ENCODE results near the gene ATP4A.

The ATP4A gene

DNA sequence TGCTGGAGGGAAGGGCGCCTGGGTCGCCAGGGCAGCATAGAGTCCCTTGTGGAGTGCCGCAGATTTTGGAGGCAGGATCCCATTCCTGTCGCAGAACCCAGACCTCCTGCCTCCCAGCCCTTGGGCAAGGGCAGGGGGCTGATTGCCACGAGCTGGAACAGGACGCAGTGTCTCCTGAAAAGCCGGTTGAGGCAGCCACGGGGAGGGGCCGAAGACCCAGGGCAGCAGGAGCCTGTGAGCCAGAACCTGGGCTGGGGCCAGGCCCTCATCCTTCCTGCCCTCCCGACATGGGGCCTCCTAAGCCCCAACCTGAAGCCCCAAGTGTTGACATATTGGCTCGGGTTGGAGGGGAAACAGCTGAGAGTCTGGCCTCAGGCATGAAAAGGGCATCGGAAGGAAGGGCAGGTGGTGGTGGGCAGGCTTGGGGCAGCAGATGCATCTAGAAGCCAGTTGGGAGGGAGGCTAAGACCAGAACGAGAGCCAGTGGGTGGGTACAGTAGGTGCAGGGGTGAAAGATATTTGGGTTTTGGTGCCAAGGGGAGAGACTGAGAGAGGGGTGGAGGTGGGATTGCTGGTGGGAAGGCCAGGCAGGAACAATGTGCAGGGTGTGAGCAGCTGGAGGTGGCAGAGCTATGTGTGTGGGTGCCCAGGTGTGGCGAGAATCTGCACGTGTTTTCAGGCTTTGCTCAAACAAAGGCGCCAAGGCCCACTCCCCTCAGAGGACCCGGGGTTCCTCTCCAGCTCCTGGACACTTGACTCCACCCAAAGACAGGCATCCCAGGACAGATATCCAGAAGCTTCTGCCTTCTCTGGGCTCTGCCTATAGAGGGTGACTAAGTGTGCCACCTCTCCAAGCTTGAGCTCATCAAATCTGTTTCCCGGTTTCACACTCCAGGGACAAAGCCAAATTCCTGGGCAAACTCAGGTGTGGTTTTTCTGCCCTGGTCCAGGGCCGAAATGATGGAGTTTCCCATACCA is 33.9 kb downstream of the ATP4A start:
- H3F3A ChIP-seq (ENCODE audit: low read depth), result no peaks in the 10 kb centered on the region
- H3K36me3 ChIP-seq (ENCODE audit: insufficient read depth, low read length), result no peaks in the 10 kb centered on the region
- no peak overlapping the region for H3K4me3 ChIP-seq (ENCODE audit: low read length, poor library complexity, severe bottlenecking)
- H4K20me1 ChIP-seq (ENCODE audit: insufficient read depth, low read length, poor library complexity, severe bottlenecking), result no peaks in the 10 kb centered on the region
- no peaks in the 10 kb centered on the region for H3K4me1 ChIP-seq (ENCODE audit: insufficient read depth, low read length, poor library complexity, severe bottlenecking)
- TF ChIP-seq EZH2phosphoT487 (IDR thresholded peaks at IDR 0.05; ENCODE audit: borderline replicate concordance), result no peak
- no peak for TF ChIP-seq CTCF (conservative IDR thresholded peaks at IDR 0.05; ENCODE audit: low read length)
- H3K4me2 ChIP-seq (ENCODE audit: low read depth, low read length, poor library complexity, severe bottlenecking), result no peak overlapping the region
- no peak overlapping the region for H2AFZ ChIP-seq (ENCODE audit: low read length)
- H3K9me3 ChIP-seq (ENCODE audit: insufficient read depth, low read depth, low read length), result no peaks in the 10 kb centered on the region
- no peaks in the 10 kb centered on the region for H3K9me2 ChIP-seq (replicated peaks; ENCODE audit: low read depth, low read length)
- no peaks in the 10 kb centered on the region for H3K27me3 ChIP-seq (ENCODE audit: insufficient read depth, low read length, poor library complexity, severe bottlenecking)
- no peak overlapping the region for H3K9ac ChIP-seq (ENCODE audit: low read depth, low read length, poor library complexity, severe bottlenecking)
- no peaks in the 10 kb centered on the region for H3K79me2 ChIP-seq (ENCODE audit: insufficient read depth, low read length)

DNA sequence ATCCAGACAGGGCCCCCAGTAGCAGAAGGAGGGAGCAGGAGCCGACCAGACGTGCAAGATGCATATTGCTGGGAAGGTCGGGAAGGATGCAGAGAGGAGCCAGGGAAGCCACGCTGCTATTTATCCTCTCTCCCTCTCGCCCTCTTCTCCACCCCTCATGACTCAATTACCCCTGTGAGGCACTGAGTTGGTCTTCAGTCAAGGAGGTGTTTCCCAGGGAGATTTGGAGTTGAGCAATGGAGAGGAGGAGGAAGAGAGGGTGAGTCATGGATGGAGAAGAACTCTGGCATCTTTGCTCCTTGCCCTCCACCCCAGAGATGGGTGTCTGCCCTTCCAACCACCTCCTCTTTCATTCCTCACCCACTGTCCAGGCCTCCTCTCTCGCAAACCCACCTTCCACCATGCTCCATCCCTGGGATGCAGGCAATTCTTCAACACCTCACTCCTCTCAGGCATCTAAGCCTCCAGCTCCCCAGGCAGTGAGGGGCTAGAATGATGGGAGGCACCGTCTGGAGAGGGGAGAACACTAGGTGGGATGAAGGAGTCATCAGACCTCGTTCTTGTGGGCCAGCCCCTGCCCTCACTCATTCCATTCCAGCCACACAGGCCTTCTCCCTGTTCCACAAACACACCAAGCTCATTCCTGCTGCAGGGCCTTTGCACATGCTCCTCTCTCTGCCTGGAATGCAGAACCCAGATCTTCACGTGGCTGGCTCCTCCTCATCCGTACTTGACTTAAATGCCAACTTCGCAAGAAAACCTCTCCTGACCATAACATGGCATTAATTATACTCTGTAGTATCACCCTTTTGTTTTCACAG is 35.0 kb downstream of the ATP4A start, which contains the start of gene SBSN:
SBSN (minus strand) TSS at position 94 of the 821 bp plus-strand sequence; CDS start at position 64, 30 bp downstream.
- no peaks in the 10 kb centered on the region for H4K20me1 ChIP-seq (ENCODE audit: insufficient read depth, low read length, poor library complexity, severe bottlenecking)
- H3K36me3 ChIP-seq (ENCODE audit: insufficient read depth, low read length), result no peaks in the 10 kb centered on the region
- H2AFZ ChIP-seq (ENCODE audit: low read length), result no peak within 1 kb of the TSS
- no peak within 1 kb of the TSS for H3K9ac ChIP-seq (ENCODE audit: low read depth, low read length, poor library complexity, severe bottlenecking)
- no peaks in the 10 kb centered on the region for H3K9me3 ChIP-seq (ENCODE audit: insufficient read depth, low read depth, low read length)
- no peaks in the 10 kb centered on the region for H3K27me3 ChIP-seq (ENCODE audit: insufficient read depth, low read length, poor library complexity, severe bottlenecking)
- H3K9me2 ChIP-seq (replicated peaks; ENCODE audit: low read depth, low read length), result no peaks in the 10 kb centered on the region
- H3F3A ChIP-seq (ENCODE audit: low read depth), result no peaks in the 10 kb centered on the region
- TF ChIP-seq EZH2phosphoT487 (IDR thresholded peaks at IDR 0.05; ENCODE audit: borderline replicate concordance) (no peak), CTCF (conservative IDR thresholded peaks at IDR 0.05; ENCODE audit: low read length) (no peak)
- no peaks in the 10 kb centered on the region for H3K79me2 ChIP-seq (ENCODE audit: insufficient read depth, low read length)
- no peaks in the 10 kb centered on the region for H3K4me1 ChIP-seq (ENCODE audit: insufficient read depth, low read length, poor library complexity, severe bottlenecking)
- no peak within 1 kb of the TSS for H3K4me2 ChIP-seq (ENCODE audit: low read depth, low read length, poor library complexity, severe bottlenecking)
- no peak within 1 kb of the TSS for H3K4me3 ChIP-seq (ENCODE audit: low read length, poor library complexity, severe bottlenecking)

GRCh38 chr19:35525873-35526272 is 37.6 kb downstream of the ATP4A start:
- TF ChIP-seq CTCF (conservative IDR thresholded peaks at IDR 0.05; ENCODE audit: low read length), result no peak
- H3K4me1 ChIP-seq (ENCODE audit: insufficient read depth, low read length, poor library complexity, severe bottlenecking), result no peaks in the 10 kb centered on the region

More at GRCh38 chr19:35525873-35526272, 37.6 kb downstream of the ATP4A start:
- Histone ChIP-seq H3K27me3 (ENCODE audit: insufficient read depth, low read length, poor library complexity, severe bottlenecking) (no peaks in the 10 kb centered on the region), H3K9ac (ENCODE audit: low read depth, low read length, poor library complexity, severe bottlenecking) (no peak overlapping the region), H3K4me3 (ENCODE audit: low read length, poor library complexity, severe bottlenecking) (no peak overlapping the region), H3K79me2 (ENCODE audit: insufficient read depth, low read length) (no peaks in the 10 kb centered on the region), H3F3A (ENCODE audit: low read depth) (no peaks in the 10 kb centered on the region), H3K9me3 (ENCODE audit: insufficient read depth, low read depth, low read length) (no peaks in the 10 kb centered on the region), H3K9me2 (replicated peaks; ENCODE audit: low read depth, low read length) (no peaks in the 10 kb centered on the region), H3K4me2 (ENCODE audit: low read depth, low read length, poor library complexity, severe bottlenecking) (no peak overlapping the region), H3K36me3 (ENCODE audit: insufficient read depth, low read length) (no peaks in the 10 kb centered on the region), H2AFZ (ENCODE audit: low read length) (no peak overlapping the region), H4K20me1 (ENCODE audit: insufficient read depth, low read length, poor library complexity, severe bottlenecking) (no peaks in the 10 kb centered on the region)

All from Loucy (cell line).